Fibroblast of lung (primary cell): ENCODE results near the gene CDKAL1. TPM values are rescaled to one million over a fixed set of nuclear protein-coding genes. Genes with fewer than 3 reads are reported as not detected.

ENCODE experiments used
- DNase-seq, 2 donors: peaks; one replicate each; pipeline versions ENCODE4 v3.0.0 to v3.0.0-alpha.2; 2010; ENCODE audit warnings: low read depth in 2 of 2
- H2AFZ ChIP-seq: 2 replicates; pipeline ENCODE4 v1.5.1; 2012; ENCODE audit warnings: low read length, control low read depth, inconsistent platforms
- H3K27ac ChIP-seq: 2 replicates; pipeline ENCODE4 v1.5.1; 2011; ENCODE audit warnings: low read length, control low read depth; ENCODE audit not compliant: insufficient read depth
- H3K27me3 ChIP-seq: 2 replicates; pipeline ENCODE4 v1.5.1; 2011; ENCODE audit warnings: mild to moderate bottlenecking, low read length; ENCODE audit not compliant: control insufficient read depth, insufficient read depth
- H3K36me3 ChIP-seq: 2 replicates; pipeline ENCODE4 v1.5.1; 2011; ENCODE audit warnings: low read length; ENCODE audit not compliant: control insufficient read depth, insufficient read depth
- H3K4me1 ChIP-seq: 2 replicates; pipeline ENCODE4 v1.5.1; 2011; ENCODE audit warnings: low read length; ENCODE audit not compliant: control insufficient read depth, insufficient read depth; ENCODE audit errors: extremely low read depth
- H3K4me2 ChIP-seq: 2 replicates; pipeline ENCODE4 v1.5.1; 2011; ENCODE audit warnings: low read length, control low read depth; ENCODE audit not compliant: insufficient read depth; ENCODE audit errors: extremely low read depth
- H3K4me3 ChIP-seq, 4 experiments: fragments of 200-600 bp in 1 of 4; sonication (generic) in 1 of 4; replicated peaks in 1 of 4; 2 replicates each; pipeline ENCODE4 v1.5.1; 2011 to 2016; ENCODE audit warnings: low read length in 4 of 4, low read depth in 3 of 4, mild to moderate bottlenecking in 3 of 4, control low read depth in 2 of 4, inconsistent platforms in 1 of 4, mixed read lengths in 1 of 4; ENCODE audit not compliant: insufficient read depth in 1 of 4; ENCODE audit errors: control extremely low read depth in 1 of 4
- H3K79me2 ChIP-seq: 2 replicates; pipeline ENCODE4 v1.5.1; 2012; ENCODE audit warnings: mild to moderate bottlenecking, low read length, inconsistent platforms; ENCODE audit not compliant: control insufficient read depth, insufficient read depth
- H3K9ac ChIP-seq: 2 replicates; pipeline ENCODE4 v1.5.1; 2011; ENCODE audit warnings: mild to moderate bottlenecking, low read length, control low read depth; ENCODE audit not compliant: insufficient read depth
- H3K9me3 ChIP-seq: 2 replicates; pipeline ENCODE4 v1.5.1; 2012; ENCODE audit warnings: low read depth, low read length; ENCODE audit not compliant: control insufficient read depth, insufficient read depth
- H4K20me1 ChIP-seq: 2 replicates; pipeline ENCODE4 v1.5.1; 2011; ENCODE audit warnings: low read length; ENCODE audit not compliant: control insufficient read depth, insufficient read depth; ENCODE audit errors: extremely low read depth
- EZH2 ChIP-seq: IDR thresholded peaks from 2 replicates; pipeline ENCODE4 v1.5.1; 2012; ENCODE audit warnings: low read length, control low read depth, mild to moderate bottlenecking; ENCODE audit errors: missing control alignments
- polyA plus RNA-seq, 2 donors: library from polyadenylated mRNA; depleted of rRNA in 1 of 2; stranded (reverse) in 1 of 2; unstranded in 1 of 2; fragments of >200 nt; gene quantifications; 2 replicates each; pipeline ENCODE4 v1.2.1, GENCODE V29; 2011 to 2012; ENCODE audit warnings: missing spikeins in 1 of 2
- total RNA-seq: library from RNA; depleted of rRNA; stranded (reverse); fragments of >200 nt; gene quantifications from 2 replicates; pipeline ENCODE4 v1.2.1, GENCODE V29; 2014
- TF ChIP-seq, protein P1 (sequence below), 2 donors: IDR thresholded peaks in 1 of 2; conservative IDR thresholded peaks in 1 of 2; 1 replicate in 1 of 2; 2 replicates in 1 of 2; pipeline ENCODE4 v1.5.1; 2011 to 2012; ENCODE audit warnings: low read length in 2 of 2, control low read depth in 1 of 2, inconsistent platforms in 1 of 2, low read depth in 1 of 2, mild to moderate bottlenecking in 1 of 2

CDKAL1 gene
- total and polyA plus RNA-seq, 2 donors (not counting 1 experiment from before 2014, with no cell fraction given): 7.4 to 15.0 TPM

DNA sequence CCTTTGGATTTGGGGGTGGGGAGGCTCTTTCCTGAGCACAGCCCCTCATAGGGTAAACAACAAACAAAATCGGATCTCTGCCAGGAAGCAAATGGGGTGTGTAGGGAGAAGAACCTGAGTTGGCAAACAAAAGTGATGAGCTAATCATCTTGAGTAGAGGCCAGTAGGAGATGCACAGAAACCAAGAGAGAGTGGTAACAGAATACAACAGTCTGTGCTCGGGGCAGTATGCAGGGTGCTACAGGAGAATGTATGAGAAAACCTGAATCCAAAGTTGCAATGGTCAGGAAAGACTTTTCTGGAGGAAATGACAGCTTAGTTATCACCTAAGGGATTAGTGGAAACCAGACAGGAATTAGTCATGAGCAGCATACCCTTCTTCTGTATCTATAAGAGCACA lies 177.8 kb downstream of the CDKAL1 start:
- TF ChIP-seq EZH2: no peak
- TF ChIP-seq, protein P1, sequence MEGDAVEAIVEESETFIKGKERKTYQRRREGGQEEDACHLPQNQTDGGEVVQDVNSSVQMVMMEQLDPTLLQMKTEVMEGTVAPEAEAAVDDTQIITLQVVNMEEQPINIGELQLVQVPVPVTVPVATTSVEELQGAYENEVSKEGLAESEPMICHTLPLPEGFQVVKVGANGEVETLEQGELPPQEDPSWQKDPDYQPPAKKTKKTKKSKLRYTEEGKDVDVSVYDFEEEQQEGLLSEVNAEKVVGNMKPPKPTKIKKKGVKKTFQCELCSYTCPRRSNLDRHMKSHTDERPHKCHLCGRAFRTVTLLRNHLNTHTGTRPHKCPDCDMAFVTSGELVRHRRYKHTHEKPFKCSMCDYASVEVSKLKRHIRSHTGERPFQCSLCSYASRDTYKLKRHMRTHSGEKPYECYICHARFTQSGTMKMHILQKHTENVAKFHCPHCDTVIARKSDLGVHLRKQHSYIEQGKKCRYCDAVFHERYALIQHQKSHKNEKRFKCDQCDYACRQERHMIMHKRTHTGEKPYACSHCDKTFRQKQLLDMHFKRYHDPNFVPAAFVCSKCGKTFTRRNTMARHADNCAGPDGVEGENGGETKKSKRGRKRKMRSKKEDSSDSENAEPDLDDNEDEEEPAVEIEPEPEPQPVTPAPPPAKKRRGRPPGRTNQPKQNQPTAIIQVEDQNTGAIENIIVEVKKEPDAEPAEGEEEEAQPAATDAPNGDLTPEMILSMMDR (conservative IDR thresholded peaks at IDR 0.05 in 1 of 2, IDR thresholded peaks at IDR 0.05 in 1 of 2; ENCODE audit: low read depth in 1 of 2, low read length in 2 of 2): no peak
- H3K36me3 ChIP-seq: no peaks in the 10 kb centered on the region
- DNase-seq: no peak
- H3K4me3 ChIP-seq: no peak overlapping the region
- H3K9me3 ChIP-seq: no peaks in the 10 kb centered on the region
- no peaks in the 10 kb centered on the region for H3K27me3 ChIP-seq
- no peak overlapping the region for H3K27ac ChIP-seq
- no peaks in the 10 kb centered on the region for H4K20me1 ChIP-seq
- H3K79me2 ChIP-seq: no peaks in the 10 kb centered on the region
- H3K4me2 ChIP-seq: no peak overlapping the region
- no peak overlapping the region for H3K9ac ChIP-seq
- no peaks in the 10 kb centered on the region for H3K4me1 ChIP-seq
- no peak overlapping the region for H2AFZ ChIP-seq

- Histone ChIP-seq H3K36me3 (no peaks in the 10 kb centered on the region), H3K9ac (no peak overlapping the region), H3K79me2 (no peaks in the 10 kb centered on the region), H3K27ac (no peak overlapping the region), H3K27me3 (no peaks in the 10 kb centered on the region), H3K4me3 (no peak overlapping the region), H3K9me3 (no peaks in the 10 kb centered on the region), H4K20me1 (no peaks in the 10 kb centered on the region), H2AFZ (no peak overlapping the region), H3K4me2 (no peak overlapping the region), H3K4me1 (no peaks in the 10 kb centered on the region)
- no peak for TF ChIP-seq EZH2
- TF ChIP-seq, protein P1 (conservative IDR thresholded peaks at IDR 0.05 in 1 of 2, IDR thresholded peaks at IDR 0.05 in 1 of 2; ENCODE audit: low read depth in 1 of 2, low read length in 2 of 2): no peak
- no peak for DNase-seq
Measured at GRCh38 chr6:20715135-20715806, 181.0 kb downstream of the CDKAL1 start.

DNA sequence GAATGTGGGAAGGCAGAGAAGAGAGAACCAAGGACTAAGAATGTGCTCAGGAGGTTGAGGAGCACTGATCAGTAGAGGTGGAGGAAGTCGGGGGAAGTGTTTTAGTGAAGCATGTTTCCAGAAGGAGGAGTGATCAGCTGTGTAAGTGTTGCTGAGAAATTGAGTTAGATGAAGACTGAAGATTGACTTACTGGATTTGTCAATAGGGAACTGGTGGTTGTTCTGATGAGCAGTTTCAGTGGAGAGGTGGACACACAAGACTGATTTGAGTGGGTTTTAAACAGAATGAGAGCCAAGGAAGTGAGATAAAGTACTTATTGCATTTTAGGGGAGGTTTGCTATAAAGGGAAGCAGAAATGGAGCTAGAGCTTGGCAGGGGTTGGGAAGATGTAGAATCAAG lies 182.6 kb downstream of the CDKAL1 start:
- no peak overlapping the region for H3K4me3 ChIP-seq
- H3K4me1 ChIP-seq: no peaks in the 10 kb centered on the region
- no peaks in the 10 kb centered on the region for H3K9me3 ChIP-seq
- H2AFZ ChIP-seq: no peak overlapping the region
- no peak for TF ChIP-seq EZH2
- TF ChIP-seq, protein P1 (conservative IDR thresholded peaks at IDR 0.05 in 1 of 2, IDR thresholded peaks at IDR 0.05 in 1 of 2; ENCODE audit: low read depth in 1 of 2, low read length in 2 of 2): no peak
- no peak overlapping the region for H3K9ac ChIP-seq
- no peaks in the 10 kb centered on the region for H3K36me3 ChIP-seq
- DNase-seq: no peak
- H3K4me2 ChIP-seq: no peak overlapping the region
- H3K27ac ChIP-seq: no peak overlapping the region
- no peaks in the 10 kb centered on the region for H4K20me1 ChIP-seq
- no peaks in the 10 kb centered on the region for H3K27me3 ChIP-seq
- no peaks in the 10 kb centered on the region for H3K79me2 ChIP-seq
